Muscle of back (tissue), 11 donors: Measurements from ENCODE around the gene CHRNA4. TPM values are rescaled to one million over a fixed set of nuclear protein-coding genes. Genes with fewer than 3 reads are reported as not detected.
"Not testable (repeated sequence)": the region's sequence is repeated elsewhere in the genome, so short reads cannot be mapped to it uniquely, and the experiment has no call there.

ENCODE experiments used
- DNase-seq, 3 donors: peaks; one replicate each; pipeline versions ENCODE4 v3.0.0 to v3.0.0-alpha.2; 2013
- polyA plus RNA-seq, 10 donors: library from polyadenylated mRNA; unstranded; fragments of 120-200 nt; gene quantifications; one replicate each; pipeline ENCODE4 v1.2.1, GENCODE V29; 2013; ENCODE audit not compliant: insufficient read length in 10 of 10

The CHRNA4 gene
- polyA plus RNA-seq, 10 donors = 0.14 to 1.5 (median 0.61) TPM

DNA sequence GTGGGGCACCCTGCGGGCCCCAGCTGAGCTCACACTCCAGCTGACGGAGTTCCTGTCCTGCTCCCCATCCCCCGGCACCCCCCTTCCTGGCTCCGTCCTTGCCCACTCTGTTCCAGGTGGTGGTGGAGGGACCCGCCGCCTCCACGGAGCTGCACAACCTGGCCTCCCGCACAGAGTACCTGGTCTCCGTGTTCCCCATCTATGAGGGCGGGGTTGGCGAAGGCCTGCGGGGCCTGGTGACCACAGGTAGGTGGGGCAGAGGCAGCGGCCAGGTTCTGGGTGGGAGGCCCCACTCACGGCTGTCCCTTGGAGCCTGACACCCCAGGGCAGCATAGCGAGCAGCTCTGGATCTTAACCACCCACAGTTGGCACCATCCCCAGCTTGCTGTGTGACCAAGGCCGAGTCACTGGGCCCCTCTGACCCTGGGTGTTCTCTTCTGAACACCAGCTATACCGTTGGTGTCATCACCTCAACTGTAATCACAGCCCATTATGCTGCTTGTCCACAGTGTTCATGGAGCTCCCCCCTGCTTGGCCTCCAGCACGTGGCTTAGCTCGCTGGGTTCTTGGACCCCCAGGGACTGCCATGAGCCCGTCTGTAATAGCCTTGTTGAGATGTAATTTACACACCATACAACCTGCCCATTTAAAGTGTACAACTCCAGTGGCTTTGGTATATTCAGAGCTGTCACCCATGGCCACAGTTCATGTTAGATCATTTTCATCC, 50.7 kb downstream of the CHRNA4 start:
- DNase-seq = no peak

DNA sequence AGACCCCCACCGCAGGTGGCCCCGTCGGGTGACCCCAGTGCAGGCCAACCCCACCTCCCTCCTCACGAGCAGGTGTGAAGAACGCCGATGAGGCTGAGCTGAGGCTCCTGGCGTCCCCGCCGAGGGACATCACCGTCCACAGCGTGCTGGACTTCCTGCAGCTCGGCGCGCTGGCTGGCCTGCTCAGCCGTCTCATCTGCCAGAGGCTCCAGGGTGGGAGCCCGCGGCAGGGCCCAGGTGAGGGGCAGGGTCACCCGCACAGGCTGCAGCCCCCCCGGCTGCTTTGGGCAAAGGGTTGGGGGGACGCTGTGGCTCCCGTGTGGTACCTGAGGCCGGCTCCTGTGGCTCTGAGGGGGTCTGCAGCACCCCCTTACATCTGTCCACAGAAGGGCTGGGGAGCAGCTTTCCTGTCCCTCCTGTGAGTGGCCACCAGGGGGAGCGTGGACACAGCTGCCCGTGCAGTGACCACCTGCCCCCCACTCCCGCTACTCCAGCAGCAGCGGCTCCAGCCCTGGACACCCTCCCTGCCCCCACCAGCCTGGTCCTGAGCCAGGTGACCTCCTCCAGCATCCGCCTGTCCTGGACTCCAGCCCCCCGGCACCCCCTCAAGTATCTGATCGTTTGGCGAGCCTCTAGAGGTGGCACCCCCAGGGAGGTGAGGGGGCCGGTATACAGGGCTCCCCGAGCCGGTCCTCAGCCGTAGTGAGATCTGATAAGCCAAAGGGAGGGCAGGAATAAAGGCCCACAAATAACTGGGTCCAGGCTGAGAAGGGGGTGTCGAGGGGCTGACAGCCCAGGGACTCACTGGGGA, 51.7 kb downstream of the CHRNA4 start:
- peak in 2 of 3 donors; percentile 58 to 79 for DNase-seq

DNA sequence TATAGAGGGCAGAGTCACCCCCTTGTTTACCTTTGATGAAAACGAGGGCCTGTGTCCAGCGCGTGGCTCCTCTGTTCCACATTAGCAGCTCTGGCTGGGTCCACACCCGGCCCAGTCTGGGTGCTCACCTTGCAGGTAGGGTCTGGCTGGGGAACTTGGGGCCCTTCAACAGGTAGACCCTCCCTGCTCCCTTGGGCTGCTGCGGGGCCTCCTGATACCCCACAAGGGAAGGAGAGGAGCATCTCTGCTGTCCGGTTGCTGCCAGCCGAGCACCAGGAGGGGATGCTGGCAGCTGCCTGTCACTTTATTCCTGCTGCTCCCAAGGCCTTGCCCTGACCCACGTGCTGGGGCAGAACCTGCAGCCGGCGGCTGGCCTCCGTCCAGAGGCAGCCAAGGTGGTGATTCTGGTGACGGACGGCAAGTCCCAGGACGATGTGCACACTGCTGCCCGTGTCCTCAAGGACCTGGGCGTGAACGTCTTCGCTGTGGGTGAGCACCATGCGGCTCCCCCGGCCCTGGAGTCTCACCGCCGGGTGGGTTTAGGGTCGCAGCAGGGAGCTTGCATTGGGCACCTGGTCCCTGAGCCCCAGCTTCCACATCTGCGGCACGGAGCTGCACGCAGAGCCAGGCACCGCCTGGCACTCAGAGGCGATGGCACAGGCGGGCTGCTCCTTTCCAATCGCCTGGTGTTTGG, 52.8 kb downstream of the CHRNA4 start:
- DNase-seq = no peak

DNA sequence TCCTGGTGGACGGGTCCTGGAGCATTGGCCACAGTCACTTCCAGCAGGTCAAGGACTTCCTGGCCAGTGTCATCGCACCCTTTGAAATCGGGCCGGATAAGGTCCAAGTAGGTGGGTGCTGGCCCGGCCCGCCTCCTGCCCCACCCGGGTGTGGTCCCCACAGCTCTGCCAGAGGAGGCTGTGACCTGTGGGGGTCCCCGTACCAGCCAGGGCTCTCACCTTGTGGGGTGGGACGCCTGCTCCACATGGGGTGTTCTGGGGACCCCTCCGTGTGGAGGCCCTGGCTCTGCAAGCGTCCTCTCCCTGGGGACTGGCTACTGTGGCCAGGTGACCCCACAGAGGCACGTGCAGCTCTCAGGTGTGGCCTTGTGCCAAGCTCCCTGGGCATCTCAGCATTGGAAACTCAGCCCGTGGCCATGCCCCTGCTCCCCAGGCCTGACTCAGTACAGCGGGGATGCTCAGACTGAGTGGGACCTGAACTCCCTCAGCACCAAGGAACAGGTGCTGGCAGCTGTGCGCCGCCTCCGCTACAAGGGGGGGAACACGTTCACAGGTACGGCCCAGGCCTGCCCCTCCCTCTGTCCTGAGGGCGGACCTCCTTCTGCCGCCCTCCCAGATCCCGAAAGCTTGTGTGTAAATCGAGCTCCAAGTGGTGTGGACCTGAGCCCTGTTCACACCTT, 53.5 kb downstream of the CHRNA4 start:
- no peak for DNase-seq

DNA sequence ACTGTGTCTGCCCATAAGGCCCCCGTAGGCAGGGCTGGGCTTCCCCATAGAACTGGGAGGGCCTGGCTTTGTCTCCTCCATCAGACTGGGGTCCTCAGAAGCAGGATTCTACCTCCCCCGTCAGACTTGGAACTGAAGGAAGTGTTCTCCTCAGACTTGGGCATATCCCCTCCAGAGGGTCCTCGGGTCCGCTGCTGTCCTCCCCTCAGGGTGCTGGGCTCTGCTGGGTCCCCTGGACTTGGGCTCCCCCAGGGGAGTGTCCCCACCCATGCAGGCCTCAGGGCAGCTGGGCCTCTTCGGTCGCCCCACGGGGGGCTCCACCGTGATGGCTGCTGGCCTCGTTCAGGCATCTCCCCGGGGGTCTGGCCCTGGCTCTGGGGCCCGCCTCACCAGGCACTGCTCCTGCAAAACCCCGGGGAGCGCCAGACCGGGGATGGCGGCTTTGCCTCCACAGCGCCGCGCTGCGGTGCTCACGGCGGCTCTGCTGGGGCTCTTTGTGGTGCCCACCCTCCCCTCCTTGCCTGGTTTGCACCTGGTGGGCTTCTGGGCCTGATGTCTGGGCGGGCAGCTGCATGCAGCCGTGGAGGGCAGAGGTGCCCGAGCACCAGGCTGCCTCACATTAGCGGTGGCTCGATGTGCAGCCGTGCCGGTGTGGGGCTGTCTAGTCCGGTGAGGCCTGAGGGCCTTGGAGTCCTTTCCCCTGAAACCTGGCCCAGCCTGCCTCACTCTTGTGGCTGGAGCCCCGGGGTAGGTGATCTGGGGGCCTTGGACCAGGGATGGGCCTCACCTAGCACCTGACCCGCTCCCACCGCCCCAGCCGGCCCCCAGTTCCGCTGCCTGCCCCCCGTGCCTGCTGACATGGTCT, 54.2 kb downstream of the CHRNA4 start:
- DNase-seq = no peak

DNA sequence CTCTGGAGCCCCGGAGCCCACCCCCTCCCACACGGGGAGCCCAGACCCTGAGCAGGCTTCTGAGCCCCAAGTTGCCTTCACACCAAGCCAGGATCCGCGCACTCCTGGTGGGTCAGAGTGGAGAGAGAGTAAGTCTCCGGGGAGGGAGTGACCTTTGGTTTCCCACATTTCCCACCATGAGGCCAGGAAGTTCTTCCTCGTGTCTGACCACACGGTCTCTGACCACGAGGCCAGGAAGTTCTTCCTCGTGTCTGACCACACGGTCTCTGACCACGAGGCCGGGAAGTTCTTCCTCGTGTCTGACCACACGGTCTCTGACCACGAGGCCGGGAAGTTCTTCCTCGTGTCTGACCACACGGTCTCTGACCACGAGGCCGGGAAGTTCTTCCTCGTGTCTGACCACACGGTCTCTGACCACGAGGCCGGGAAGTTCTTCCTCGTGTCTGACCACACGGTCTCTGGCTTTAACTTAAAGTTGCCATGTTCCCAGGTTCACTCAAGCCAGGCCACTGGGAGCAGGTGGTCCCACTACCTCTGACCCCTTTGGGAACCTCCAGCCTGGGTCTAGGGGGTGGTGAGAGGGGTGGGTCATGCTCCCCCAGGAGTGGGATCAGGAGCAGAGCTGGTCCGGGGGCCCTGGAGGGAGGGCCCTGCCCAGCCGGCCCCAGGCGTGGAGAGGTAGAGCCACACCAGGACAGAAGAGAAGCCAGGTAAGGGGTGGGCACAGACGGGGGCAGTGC, 55.0 kb downstream of the CHRNA4 start:
- not testable (repeated sequence) for DNase-seq

DNA sequence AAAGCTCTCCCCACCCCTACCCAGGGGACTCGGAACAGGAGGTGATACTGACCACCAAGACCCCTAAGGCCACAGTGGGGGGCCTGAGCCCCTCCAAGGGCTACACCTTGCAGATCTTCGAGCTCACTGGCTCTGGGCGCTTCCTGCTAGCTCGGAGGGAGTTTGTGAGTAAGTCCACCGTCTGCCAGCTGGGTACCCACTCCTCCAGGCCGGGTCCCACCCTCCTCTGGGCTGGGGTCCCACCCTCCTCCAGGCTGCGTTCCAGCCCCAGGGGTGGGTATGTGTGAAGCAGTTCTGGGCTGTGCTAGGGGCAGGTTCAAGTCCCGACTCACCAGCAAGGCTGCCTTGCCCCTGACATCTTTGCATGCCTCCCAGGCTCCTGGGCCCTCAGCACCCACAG, 55.8 kb downstream of the CHRNA4 start:
- DNase-seq = no peak

DNA sequence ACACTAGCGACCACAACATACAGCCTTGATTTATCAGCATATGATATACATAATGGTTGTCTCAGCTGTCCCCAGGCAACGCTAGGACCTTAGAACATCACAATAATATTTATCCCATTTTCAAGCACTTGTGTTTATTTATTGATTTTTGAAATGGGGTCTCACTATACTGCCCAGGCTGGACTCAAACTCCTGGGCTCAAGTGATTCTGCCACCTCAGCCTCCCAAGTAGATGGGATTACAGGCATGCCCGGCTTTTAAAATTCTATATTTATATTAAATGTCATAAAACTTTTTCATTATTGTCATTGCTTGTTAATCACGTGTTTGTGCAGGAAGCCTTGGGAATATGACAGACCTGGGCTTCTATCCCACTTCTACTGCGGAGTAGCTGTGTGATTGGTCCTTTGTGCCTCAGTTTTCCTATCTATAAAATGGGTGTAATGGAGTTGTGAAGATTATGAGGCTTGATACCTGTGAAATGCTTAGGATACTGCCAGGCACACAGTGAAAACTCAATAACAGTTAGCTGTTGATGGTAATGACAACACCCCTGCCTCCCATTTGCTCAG, 58.0 kb downstream of the CHRNA4 start:
- DNase-seq = no peak

DNA sequence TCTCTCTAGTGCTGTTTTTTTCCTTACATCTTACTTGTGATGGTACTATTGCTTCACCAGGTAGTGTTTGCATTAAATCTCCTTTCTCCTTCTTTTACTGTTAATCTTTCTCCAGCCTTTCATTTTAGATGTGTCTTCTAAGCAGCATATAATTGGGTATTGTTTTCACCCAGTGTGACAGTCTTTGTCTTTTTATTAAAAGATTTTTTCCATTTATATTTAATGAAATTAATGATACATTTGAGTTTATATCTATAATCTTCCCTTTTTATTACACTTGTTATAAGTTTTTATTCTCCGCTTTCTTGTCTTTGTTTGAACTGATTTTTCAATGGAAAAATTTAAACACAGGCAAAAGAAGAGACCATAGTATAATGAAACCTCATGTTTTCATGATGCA, 59.5 kb downstream of the CHRNA4 start:
- DNase-seq = no peak

DNA sequence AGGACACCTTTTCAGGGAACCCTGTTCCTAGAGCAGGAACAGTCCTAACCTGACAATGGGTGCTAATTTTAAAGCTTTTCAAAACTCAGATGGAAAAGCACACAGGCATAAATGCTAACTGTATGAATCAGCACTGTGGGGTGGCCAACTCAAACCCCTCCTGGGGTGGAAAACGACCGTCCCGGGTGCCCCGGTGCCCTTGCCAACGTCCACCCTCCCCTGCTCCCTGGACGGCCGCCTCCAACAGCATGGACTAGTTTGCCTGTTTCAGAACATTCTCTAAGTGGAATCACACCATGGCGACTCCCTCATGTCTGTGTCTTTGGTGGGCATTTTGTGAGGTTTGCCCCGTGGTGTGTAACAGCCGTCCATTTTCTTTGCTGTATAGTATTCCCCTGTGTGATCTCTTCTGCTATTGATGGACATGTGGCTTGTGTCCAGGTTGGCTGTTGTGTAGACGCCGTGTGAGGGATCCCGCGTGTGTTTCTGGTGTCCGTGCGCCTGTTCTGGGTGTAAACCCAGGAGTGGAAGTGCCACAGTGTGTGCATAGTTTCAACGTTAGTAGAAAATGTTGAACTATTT, 62.3 kb downstream of the CHRNA4 start:
- no peak for DNase-seq

DNA sequence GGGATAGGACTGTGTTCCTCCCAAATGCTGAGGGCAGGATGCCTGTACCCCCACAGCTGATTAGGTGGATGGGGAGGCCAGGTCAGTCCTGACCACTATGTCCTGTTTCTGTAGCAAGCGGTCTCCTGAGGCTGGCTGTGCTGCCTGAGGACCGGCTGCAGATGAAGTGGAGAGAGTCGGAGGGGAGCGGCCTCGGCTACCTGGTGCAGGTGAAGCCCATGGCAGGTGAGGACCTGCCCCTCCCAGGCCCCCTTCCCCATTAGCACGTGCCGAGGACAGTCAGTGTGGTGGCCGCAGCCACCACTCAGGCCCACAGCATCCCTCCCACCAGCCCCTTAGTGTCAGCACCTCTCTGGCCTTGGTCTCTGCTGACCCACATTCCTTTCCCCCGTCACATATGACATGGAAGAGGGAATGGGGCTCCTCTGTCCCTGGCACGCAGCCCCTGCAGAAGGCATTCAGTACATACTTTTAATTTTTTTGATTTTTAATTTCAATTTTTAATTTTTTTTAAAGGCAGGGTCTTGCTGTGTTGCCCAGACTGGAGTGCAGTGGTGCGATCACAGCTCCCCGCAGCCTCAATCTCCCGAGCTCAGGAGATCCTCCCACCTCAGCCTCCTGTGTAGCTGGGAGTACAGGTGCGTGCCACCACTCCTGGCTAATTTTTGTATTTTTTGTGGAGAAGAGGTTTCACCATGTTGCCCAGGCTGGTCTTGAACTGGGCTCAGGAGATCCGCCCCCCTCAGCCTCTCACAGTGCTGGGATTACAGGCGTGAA, 63.2 kb downstream of the CHRNA4 start:
- DNase-seq = no peak

DNA sequence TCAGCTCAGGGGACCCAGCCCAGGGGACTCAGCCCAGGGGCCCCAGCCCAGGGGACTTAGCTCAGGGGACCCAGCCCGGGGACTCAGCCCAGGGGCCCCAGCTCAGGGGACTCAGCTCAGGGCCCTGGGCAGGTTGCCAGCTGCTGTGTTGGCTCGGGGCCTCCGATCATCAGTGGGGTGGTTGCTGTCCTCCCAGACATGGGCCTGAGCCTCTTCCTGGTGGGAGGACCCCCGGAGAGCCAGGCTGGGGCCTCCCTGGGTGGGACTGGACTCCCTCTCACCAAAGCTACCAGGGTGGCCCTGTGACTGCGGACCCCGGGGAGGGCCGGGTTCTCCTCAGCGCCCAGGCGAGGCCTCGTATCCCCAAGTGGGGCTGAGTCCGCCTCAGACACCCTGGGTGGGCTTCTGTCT, 63.8 kb downstream of the CHRNA4 start:
- DNase-seq = no peak

DNA sequence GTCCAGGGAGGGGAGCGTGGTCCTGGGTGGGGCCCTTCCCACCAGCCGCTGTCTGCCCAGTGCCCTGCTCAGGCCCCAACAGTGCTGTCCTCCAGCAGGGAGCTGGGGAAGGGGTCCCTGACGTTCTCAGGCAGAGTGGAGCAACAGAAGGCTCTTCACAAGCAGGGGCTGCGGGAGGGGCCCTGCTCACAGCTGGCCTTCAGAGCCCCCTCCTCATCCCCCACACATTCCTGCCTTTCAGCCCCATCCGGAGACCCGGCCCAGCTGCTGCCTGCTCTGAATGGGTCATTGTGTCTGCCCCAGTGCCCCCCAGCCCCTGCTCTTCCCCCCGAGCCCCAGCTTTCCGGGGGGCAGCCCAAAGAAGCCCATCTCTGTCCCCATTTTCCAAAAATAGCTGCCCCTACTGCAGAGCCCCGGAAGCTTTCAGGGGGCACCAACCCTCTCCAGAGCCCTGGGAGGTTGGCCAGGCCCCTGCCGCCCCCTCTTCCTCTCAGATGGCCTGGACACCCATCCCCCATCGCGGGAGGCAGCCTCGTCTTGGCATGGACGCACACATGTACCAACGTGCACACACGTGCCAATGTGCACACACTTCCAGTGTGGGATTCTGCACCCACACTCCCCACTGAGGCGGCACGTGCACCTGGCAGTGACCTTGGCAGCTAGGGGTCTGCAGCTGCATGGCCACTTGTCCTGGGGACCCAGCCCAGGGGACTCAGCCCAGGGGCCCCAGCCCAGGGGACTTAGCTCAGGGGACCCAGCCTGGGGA, 64.4 kb downstream of the CHRNA4 start:
- DNase-seq = no peak

DNA sequence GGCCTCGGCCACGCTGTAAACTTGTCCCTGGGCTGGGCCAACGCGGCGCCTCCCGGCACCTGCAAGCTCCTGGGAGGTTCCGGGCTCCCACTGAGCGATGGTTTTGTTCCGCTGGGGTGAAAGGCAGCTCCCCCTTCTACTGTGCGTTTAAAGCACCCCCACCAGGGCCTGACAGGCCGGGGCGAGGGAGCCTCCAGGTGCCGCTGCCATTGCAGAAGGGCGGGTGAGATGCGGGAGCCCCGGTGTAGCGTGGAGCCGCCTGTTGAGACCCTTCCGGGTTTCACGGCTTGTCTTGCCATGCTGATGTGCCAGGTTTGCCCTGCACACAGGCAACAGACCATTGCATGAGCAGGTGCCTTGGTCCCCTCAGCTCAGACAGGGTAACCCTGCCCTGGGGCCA, 65.3 kb downstream of the CHRNA4 start:
- no peak for DNase-seq

DNA sequence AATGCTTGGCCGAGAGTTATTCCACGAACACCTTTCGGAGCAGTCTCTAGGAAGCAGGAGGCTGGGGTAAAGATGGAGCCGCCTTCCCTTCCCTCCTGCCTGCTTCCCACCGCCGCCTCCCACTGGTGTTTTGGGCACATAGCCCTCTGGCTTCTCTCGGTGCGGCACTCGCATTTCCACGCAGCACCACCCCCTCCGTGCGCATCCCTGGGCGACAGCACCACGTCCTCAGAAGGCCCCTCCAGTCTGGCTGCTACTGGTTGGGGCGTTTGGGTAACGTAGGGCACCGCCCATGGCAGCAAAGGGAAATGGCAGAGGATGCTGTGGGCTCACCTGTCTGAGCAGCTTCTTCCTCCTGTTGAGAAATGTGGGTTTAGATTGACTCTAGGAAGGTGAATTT, 65.7 kb downstream of the CHRNA4 start:
- no peak for DNase-seq

DNA sequence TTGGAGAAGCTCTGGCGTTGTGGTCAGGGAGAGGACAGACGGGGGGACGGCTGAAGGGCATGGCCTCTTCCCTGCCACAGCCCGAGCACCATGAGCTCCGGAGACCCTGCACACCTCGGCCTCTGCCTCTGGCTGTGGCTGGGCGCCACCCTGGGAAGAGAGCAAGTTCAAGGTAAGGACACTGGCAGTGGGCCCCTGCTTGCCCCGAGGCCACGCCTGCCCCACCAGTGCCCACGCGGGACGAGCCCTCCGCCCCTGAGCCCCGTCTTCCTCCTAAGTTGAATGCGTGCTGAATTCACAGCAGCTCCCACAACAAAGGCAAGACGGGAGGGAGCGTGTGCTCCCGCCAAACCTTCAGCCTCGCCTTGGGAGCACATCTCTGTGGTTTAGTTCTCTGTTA, 66.1 kb downstream of the CHRNA4 start:
- no peak for DNase-seq

DNA sequence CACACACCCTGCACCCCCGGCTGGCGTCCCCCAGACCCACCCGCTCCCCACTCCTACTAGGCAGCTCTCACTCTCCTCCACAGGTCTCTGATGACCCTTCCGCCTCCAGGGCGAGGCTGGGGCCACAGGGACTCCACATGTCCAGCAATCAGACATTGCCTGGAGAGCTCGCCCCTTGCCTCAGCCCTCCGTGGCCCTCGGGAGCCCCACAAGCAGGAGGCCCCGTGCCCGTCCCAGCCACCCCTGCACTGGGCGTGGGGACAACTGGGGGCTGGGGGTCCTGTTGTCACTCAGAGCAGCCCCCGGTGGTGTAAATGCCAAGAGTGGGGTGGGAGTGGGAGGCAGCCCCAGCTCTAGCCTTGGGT, 66.6 kb downstream of the CHRNA4 start:
- no peak for DNase-seq

DNA sequence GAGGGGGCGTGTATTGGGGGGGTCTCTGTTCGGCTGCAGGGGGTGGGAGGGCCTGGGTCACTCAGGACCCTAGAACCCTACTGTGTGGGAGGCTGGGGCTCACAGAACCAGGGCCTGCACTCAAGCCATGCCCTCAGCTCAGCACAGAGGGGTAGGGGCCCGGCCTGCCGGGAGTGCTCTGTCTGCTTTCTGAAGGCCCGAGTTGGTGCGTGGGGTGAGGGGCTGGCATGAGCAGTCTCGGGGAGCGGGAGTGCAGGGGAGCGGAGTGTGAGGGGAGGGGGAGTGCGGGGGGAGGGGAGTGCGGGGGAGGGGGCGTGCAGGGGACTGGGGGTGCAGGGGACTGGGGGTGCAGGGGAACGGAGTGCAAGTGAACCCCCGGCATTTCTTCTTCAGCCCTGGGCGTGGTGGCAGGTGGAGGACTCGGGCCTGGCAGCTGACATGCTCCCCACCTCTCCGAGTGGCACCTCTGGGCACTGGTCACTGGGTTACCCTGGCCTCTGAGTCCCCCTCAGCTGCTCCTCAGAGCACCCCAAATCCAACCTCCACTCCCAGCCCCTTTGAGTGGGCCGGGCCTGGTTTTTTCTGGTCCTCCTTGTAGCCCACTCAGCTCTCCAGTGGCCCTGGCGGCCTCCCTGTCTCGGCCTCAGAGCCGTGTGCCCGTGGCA, 67.1 kb downstream of the CHRNA4 start:
- no peak for DNase-seq
